Measurements from ENCODE around the gene SLN. TPM values are rescaled to one million over a fixed set of nuclear protein-coding genes. Genes with fewer than 3 reads are reported as not detected.

The SLN gene
- total RNA-seq, 4 donors from 2014 or later = 2.0 to 2.3 TPM; not detected in 2

DNA sequence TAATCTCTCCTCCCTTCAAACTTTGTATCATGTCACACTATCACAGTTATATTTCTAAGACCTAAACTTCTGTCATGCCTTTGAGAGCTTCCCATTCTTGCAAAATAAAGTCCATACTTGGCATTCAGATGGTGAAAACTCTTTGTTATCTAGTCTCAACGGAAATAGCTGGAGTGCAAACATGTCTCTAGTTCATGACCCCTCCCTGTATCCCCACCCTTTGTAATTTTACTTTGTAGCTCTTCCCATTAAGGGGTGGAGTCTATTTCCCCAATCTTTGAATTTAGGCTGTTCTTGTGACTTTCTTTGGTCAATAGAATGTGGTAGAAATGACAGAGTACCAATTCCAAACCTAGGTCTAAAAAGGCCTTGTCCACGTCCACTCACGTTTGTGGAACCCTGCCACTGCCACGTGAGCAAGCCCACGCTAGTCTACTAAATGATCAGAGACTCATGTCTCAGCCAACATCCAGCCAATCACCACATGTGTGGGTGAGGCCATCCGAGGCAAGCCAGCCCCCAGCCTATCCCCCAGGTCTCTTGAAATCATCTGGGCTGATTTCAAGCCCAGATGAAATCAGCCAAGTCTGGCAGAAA, 23.4 kb downstream of the SLN start:
- intact Hi-C loops (cut with DNase I; ENCODE audit: low total_unique reads) = no loop called here
- TF ChIP-seq, protein P1, sequence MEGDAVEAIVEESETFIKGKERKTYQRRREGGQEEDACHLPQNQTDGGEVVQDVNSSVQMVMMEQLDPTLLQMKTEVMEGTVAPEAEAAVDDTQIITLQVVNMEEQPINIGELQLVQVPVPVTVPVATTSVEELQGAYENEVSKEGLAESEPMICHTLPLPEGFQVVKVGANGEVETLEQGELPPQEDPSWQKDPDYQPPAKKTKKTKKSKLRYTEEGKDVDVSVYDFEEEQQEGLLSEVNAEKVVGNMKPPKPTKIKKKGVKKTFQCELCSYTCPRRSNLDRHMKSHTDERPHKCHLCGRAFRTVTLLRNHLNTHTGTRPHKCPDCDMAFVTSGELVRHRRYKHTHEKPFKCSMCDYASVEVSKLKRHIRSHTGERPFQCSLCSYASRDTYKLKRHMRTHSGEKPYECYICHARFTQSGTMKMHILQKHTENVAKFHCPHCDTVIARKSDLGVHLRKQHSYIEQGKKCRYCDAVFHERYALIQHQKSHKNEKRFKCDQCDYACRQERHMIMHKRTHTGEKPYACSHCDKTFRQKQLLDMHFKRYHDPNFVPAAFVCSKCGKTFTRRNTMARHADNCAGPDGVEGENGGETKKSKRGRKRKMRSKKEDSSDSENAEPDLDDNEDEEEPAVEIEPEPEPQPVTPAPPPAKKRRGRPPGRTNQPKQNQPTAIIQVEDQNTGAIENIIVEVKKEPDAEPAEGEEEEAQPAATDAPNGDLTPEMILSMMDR (IDR thresholded peaks at IDR 0.05) = no peak
- TF ChIP-seq POLR2A (IDR thresholded peaks at IDR 0.05) = no peak
- no peaks in the 10 kb centered on the region for H3K27me3 ChIP-seq
- no peaks in the 10 kb centered on the region for H3K9me3 ChIP-seq
- DNase-seq = no peak
- H3K27ac ChIP-seq = no peak overlapping the region
- H3K4me3 ChIP-seq = no peak overlapping the region
- no peaks in the 10 kb centered on the region for H3K4me1 ChIP-seq
- H3K36me3 ChIP-seq = no peaks in the 10 kb centered on the region

DNA sequence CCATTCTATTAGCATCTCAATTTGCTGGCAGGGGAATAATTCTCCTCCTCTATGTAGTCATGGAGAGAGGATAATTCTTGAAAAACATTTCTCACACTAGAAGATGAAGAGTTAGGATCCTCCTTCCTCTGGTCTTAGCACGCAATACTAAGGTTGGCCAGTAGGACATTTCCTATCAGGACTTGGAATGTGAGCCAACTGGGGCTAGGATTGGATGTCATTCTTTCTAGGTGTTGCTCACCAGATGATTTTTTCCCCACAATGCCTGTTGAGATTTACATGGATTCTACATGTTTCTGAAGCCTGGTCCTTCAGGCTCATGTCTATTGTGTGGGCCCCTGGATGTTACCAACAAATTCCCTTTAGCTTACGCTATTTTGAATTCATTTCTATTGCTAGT, 28.0 kb downstream of the SLN start:
- intact Hi-C loops (cut with DNase I; ENCODE audit: low total_unique reads) = no loop called here
- no peak overlapping the region for H3K27ac ChIP-seq
- H3K4me3 ChIP-seq = no peak overlapping the region
- H3K27me3 ChIP-seq = no peaks in the 10 kb centered on the region
- TF ChIP-seq, protein P1 (IDR thresholded peaks at IDR 0.05) = no peak
- TF ChIP-seq POLR2A (IDR thresholded peaks at IDR 0.05) = no peak
- H3K4me1 ChIP-seq = no peaks in the 10 kb centered on the region
- DNase-seq = no peak
- H3K9me3 ChIP-seq = no peaks in the 10 kb centered on the region
- no peaks in the 10 kb centered on the region for H3K36me3 ChIP-seq

DNA sequence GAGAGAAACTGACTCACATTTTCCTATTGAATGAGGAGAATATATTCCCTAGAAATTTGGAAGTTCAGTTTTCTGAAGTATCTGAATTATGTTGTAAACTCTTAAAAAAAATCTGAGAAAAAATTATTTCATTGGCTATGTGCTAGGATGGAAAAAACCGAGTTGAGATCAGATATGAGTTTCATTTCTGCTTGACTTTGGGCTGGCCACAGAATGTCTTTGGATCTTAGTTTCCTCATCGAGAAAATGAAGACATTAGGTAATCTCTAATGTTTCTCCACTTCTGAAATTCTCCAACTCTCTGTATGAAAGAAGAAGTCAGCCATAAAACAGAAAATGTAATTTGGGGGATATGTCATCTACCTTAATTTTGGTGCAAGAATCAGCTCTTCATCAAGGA, 28.8 kb downstream of the SLN start:
- H3K4me1 ChIP-seq = no peaks in the 10 kb centered on the region
- no peak overlapping the region for H3K27ac ChIP-seq
- no peak for TF ChIP-seq POLR2A (IDR thresholded peaks at IDR 0.05)
- TF ChIP-seq, protein P1 (IDR thresholded peaks at IDR 0.05) = no peak
- H3K27me3 ChIP-seq = no peaks in the 10 kb centered on the region
- no peak for DNase-seq
- H3K4me3 ChIP-seq = no peak overlapping the region
- no peaks in the 10 kb centered on the region for H3K36me3 ChIP-seq
- intact Hi-C loops (cut with DNase I; ENCODE audit: low total_unique reads) = no loop called here
- H3K9me3 ChIP-seq = no peaks in the 10 kb centered on the region

DNA sequence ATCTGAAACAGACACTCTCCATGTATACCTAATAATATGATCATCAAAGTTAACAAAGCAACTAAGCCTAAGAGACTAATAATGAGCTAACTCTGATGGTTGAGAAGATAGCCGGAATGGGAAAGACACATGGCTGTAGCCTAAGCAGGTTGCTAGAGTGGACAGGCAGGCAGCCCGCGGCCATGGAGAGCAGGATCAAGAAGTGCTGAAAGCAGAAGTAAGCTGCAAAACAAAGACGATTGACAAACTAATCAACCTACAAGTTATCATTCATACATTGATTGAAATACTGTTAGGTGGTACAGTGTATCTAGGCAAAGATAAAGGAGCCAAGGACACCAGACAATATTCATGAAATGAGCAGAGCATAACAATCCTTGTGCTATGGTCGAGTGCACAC, 29.3 kb downstream of the SLN start:
- Histone ChIP-seq H3K36me3 (no peaks in the 10 kb centered on the region), H3K27me3 (no peaks in the 10 kb centered on the region), H3K27ac (no peak overlapping the region), H3K4me3 (no peak overlapping the region), H3K9me3 (no peaks in the 10 kb centered on the region), H3K4me1 (no peaks in the 10 kb centered on the region)
- intact Hi-C loops (cut with DNase I; ENCODE audit: low total_unique reads) = no loop called here
- TF ChIP-seq POLR2A (IDR thresholded peaks at IDR 0.05) = no peak
- TF ChIP-seq, protein P1 (IDR thresholded peaks at IDR 0.05) = no peak
- DNase-seq = no peak

DNA sequence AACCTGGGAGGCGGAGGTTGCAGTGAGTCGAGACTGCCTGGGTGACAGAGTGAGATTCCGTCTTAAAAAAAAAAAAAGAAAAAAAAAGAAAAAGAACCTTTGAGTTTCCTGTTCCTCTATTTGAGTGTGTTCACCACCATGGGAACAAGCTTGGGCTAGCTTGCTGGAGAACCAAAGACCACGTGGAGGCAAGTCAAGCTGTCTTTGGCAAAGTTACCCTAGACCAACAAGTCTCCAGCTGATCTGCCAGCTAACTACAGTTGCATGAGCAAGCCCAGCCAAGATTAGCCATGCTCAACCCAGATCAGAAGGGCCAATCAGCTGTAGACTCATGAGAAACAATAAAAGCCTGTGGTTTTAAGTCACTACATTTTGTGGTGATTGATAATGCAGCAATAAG, 29.7 kb downstream of the SLN start:
- intact Hi-C loops (cut with DNase I; ENCODE audit: low total_unique reads) = no loop called here

More for the DNA sequence above, 29.7 kb downstream of the SLN start:
- no peak for DNase-seq
- TF ChIP-seq, protein P1 (IDR thresholded peaks at IDR 0.05) = no peak
- no peak for TF ChIP-seq POLR2A (IDR thresholded peaks at IDR 0.05)
- H3K4me3 ChIP-seq = no peak overlapping the region
- no peaks in the 10 kb centered on the region for H3K36me3 ChIP-seq
- no peak overlapping the region for H3K27ac ChIP-seq
- no peaks in the 10 kb centered on the region for H3K27me3 ChIP-seq
- no peaks in the 10 kb centered on the region for H3K4me1 ChIP-seq
- no peaks in the 10 kb centered on the region for H3K9me3 ChIP-seq
